Retina (tissue), 1 donor: Measurements from ENCODE around the gene GNB1L.

Experiments used
- DNase-seq: peaks from one replicate; pipeline ENCODE4 v3.0.0-alpha.2; 2016

The GNB1L gene

GRCh38 chr22:19821523-19822300 is 33.0 kb downstream of the GNB1L start:
- no peak for DNase-seq

DNA sequence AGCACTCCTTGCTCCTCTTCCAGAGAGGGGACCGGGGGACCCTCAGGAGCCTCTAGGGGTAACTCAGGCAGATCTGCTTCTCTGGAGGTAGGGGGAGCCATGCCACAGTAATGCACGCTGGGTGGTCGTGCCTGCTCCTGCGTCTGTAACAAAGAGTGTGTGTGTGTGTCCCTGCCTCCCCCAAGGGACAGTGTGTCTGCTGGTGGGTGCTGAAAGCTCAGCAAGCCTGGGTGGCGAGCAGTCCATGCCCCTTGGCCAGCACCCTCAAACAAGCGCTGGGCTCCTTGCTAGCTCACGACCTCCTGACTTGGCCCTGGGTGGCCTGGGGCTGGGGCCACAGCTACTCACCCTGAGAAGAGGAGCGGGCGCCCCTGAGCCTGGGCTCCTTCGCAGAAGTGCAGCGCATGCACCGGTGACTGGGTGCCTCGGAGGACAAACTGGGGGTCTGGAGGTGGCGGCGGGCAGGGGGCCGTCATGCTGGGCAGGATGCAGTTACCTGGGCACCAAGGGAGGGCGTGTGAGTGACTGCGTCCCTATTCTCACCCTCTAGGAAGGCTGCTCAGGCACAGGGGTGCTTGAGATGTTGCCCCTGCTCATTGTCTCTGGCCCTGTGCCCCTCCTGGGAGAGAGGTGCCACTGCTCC is 33.7 kb downstream of the GNB1L start:
- DNase-seq = no peak

DNA sequence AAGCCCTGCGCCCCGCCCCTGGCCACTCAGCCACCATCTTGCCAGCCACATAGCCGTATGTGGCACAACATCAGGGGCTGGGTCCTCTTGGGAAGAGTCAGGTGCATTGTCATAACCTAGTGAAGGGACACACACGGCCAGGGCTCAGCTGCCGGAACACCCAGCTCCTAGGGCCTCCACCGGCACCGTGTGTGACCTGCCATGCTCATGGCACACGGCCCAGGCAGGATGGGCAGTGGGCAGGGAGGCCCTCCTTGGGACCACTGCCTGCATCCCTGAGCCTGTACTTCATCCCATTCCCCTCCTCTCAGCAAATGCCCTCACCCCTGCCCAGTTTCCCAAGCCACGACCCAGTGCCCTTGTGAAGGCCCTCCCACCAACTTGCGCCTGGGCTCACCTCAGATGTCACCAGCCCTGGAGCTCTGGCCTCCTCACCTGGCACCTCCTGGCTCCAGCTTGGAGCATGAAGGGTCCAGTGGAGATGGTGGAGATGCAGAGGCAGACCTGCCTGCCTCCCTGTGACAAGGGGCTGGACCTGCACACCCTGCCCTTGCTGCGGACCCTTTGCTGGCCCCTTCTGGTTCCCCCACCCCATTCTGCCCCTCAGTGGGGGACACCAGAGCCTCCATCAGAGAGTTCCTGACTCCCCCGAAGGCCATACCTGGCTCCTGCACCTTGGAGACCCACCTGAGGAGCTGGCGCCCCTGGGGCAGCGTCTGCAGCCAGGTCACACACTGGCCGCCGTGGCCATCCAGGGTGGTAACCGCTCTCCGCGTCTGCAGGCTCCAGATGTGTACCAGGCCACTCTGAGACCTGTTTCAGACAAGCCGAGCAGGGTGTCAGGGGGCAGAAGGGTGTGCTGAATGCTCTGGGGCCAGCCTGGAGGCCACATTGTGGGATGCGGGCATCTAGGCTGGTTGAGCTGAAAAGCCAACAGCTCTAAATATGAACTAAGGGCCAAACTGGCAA is 34.5 kb downstream of the GNB1L start:
- no peak for DNase-seq

GRCh38 chr22:19819208-19819910 is 35.3 kb downstream of the GNB1L start:
- DNase-seq = no peak

- peak; percentile 2 for DNase-seq
Observed at GRCh38 chr22:19818324-19819207, 36.1 kb downstream of the GNB1L start.

DNA sequence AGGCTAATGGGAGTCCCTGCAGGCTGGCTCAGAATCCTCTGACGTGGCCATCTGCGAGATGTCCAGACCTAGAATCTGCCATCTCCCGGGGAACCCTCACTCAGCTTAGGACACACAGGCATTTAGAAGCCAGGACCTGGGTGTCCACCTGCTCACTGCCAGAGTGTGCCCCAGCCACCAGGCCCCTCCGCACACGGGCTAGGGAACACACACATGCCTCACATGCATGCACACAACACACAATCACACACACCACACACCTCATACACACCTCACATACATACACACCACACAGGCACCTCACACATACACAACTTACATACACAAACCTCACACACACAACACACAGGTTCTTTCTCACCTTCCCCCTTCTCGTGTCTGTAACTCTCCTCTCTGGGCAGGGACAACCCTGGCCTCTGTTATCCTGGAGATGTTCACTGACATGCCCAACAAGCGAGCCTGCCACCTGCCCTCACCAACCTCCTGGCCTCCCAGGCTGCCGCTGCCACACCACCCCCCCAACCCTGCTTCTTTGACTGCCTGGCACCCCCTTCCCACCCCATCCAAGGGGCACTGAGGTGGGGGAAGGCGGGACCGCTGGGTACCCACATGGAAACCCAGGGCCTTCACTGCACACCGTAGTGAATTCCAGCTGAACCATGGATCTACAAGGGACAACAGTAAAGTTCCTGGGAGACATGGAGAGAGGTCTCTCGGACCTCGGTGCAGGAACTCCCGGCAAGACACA is 38.1 kb downstream of the GNB1L start:
- DNase-seq = no peak

GRCh38 chr22:19815823-19816290 is 38.8 kb downstream of the GNB1L start:
- no peak for DNase-seq

DNA sequence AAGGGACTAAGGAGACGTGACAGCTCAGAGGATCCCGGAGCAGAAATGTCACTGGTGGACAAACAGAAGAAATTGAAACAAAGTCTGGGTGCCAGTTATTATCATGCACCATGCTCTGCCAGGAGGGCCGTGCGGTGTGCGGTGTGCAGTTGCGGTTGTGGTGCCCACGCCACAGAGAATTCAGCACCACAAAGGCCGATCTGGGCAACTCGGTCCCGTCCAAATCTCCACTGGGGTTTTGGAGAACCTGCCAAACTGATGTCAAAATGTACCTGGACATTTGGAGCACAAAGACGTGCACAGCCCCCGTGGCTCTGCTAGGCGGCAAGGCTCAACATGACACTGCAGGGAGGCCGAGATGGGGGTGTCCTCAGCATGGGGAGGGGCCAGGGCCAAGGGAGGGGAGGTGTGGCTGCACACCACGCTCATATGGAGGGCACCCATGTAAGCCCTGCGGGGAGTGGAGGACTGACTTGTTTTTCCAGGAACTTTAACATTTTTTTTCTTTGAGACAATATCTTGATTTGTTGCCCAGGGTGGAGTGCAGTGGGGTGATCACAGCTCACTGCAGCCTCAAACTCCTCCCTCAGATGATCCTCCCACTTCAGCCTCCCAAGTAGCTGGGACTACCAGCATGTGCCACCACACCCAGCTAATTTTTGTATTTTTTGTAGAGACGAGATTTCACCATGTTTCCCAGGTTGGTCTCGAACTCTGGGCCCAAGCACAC is 39.4 kb downstream of the GNB1L start:
- DNase-seq = no peak

DNA sequence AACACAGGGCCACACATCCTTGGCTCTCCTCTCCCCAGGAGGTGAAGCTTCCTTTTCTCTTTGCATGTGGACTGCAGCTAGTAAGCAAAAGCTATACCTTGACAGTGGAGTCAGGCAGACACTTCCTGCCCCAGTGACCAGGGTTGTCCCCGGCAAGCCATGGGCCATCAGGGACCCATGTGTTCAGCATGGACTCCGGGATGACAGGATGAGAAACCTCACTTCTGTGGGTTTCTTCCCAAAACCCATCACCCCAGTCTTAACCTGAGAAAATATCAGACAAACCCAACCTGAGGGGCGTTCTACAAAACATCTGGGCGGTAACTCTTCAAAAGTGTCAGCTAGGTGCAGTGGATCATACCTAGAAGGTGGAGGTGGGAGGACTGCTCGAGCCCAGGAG is 40.2 kb downstream of the GNB1L start:
- no peak for DNase-seq

- DNase-seq = no peak
Observed at GRCh38 chr22:19812910-19813309, 41.8 kb downstream of the GNB1L start.

- no peak for DNase-seq
Observed at GRCh38 chr22:19811811-19812771, 42.6 kb downstream of the GNB1L start.

- no peak for DNase-seq
Observed at GRCh38 chr22:19811211-19811621, 43.5 kb downstream of the GNB1L start.

- DNase-seq = no peak
Observed at GRCh38 chr22:19810381-19811201, 44.1 kb downstream of the GNB1L start.

DNA sequence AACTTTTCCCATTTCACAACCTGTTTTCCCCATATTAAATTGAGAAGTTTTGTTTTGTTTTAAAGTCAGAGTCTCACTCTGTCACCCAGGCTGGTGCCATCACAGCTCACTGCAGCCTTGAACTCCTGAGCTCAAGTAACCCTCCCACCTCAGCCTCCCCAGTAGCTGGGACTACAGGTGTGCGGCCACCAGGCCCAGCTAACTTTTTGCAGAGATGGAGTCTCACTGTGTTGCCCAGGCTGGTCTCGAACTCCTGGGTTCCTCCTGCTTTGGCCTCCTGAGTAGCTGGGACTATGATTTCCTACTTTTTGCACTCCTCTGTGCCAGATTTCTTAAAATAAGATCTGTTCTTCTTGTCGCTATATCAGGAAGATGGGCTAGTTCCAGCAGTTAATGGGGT is 44.9 kb downstream of the GNB1L start:
- no peak for DNase-seq

GRCh38 chr22:19808873-19809478 is 45.7 kb downstream of the GNB1L start:
- DNase-seq = no peak

DNA sequence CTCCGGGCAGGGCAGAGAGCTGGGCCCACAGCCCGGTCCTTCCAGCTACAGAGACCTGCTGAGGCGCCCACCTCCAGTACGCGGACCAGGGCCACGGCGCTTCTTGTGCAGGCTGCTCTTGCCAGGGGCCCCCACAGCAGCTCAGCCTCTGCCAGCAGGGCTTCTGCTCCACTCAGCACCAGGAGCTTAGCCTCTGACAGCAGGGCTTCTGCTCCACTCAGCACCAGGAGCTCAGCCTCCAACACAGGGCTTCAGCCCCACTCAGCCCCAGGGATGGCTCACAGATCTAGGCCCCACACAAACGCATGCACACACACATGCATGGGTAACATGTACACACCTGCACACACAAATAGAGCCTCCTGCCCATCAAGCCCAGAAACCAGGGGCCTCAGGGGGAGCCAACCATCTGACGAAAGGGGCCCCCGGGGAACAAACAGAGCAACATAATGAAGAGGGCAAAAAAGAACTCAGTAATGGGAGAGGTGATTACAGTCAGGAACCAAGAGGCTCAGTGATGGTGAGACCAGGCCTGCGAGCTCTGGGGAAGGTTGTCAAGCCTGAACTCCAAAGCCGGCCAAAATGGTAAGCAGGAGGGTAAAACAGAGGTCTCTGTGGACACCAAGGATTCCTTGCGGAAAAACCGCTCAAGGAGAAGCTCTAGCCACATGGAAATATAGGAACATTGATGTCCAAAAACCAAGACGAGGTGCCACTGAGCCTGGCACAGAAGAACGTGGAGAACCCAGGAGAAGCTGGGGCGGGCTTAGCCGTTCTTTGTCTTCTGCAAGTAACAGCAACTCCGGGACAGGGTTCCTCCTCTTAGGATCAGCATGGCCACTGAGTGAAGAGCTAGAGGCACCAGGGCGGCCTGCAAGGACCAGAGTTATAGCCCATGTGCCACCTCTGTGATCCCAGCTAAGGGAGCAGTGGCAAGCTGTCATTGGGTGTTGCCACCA is 46.5 kb downstream of the GNB1L start:
- no peak for DNase-seq
